Right atrium auricular region (tissue), 2 donors: ENCODE data around the gene BRPF3. TPM values are rescaled to one million over a fixed set of nuclear protein-coding genes. Genes with fewer than 3 reads are reported as not detected.
A peak's percentile ranks its signal among the peaks of the same experiment; 100 is the strongest.

Experiments used
- DNase-seq: peaks from one replicate; pipeline ENCODE4 v3.0.0-alpha.2; 2019; ENCODE audit warnings: low spot score
- H3K27ac ChIP-seq, 2 donors: fragments of 200-600 bp; sonication (generic); 1 replicate in 1 of 2; 2 replicates in 1 of 2; pipeline ENCODE4 v1.5.1; 2016 to 2019
- H3K27me3 ChIP-seq, 2 donors: fragments of 200-600 bp; sonication (generic); one replicate each; pipeline versions ENCODE4 v1.5.1 to v1.6.0; 2017 to 2019
- H3K36me3 ChIP-seq: fragments of 200-600 bp; sonication (generic); one replicate; pipeline ENCODE4 v1.5.1; 2016
- H3K4me1 ChIP-seq, 2 donors: fragments of 200-600 bp; sonication (generic); one replicate each; pipeline versions ENCODE4 v1.5.1 to v1.6.0; 2017 to 2019
- H3K4me3 ChIP-seq, 2 donors: fragments of 200-600 bp; sonication (generic); 1 replicate in 1 of 2; 2 replicates in 1 of 2; pipeline ENCODE4 v1.5.1; 2017 to 2019; ENCODE audit warnings: mild to moderate bottlenecking in 1 of 2, moderate library complexity in 1 of 2
- H3K9me3 ChIP-seq, 2 donors: fragments of 200-600 bp; sonication (generic); one replicate each; pipeline ENCODE4 v1.5.1; 2019
- CTCF ChIP-seq, 2 donors: fragments of 200-600 bp; sonication (generic); IDR thresholded peaks; one replicate each; pipeline ENCODE4 v1.5.1; 2019; ENCODE audit warnings: antibody characterized with exemption in 2 of 2
- total RNA-seq, 2 donors: library from RNA; depleted of rRNA; stranded (reverse); fragments of >200 nt; gene quantifications; one replicate each; pipeline ENCODE4 v1.1.0, GENCODE V29; 2016

Gene BRPF3
- total RNA-seq, 2 donors from 2014 or later, result 17.5 to 23.4 TPM

- no peak for TF ChIP-seq CTCF (IDR thresholded peaks at IDR 0.05)
- H3K27ac ChIP-seq, result no peak overlapping the region
- H3K27me3 ChIP-seq, result no peaks in the 10 kb centered on the region
- peaks cover 0 to 22% of the 10 kb centered on the region in 2 donors for H3K9me3 ChIP-seq
- H3K4me3 ChIP-seq, result no peak overlapping the region
- DNase-seq, result no peak
- H3K36me3 ChIP-seq, result no peaks in the 10 kb centered on the region
- H3K4me1 ChIP-seq, result no peaks in the 10 kb centered on the region
These were observed 18.0 kb upstream of the BRPF3 start for GRCh38 chr6:36178544-36178943.

- no peak for DNase-seq
- no peaks in the 10 kb centered on the region for H3K4me1 ChIP-seq
- H3K27ac ChIP-seq, result no peak overlapping the region
- no peaks in the 10 kb centered on the region for H3K27me3 ChIP-seq
- no peaks in the 10 kb centered on the region for H3K36me3 ChIP-seq
- TF ChIP-seq CTCF (IDR thresholded peaks at IDR 0.05), result no peak
- H3K4me3 ChIP-seq, result no peak overlapping the region
- H3K9me3 ChIP-seq, result peaks cover 0 to 22% of the 10 kb centered on the region in 2 donors
These were observed 16.4 kb upstream of the BRPF3 start for GRCh38 chr6:36180126-36180525.

- no peak for TF ChIP-seq CTCF (IDR thresholded peaks at IDR 0.05)
These were observed 12.2 kb upstream of the BRPF3 start for GRCh38 chr6:36184311-36184710.

GRCh38 chr6:36186199-36186598 is 10.3 kb upstream of the BRPF3 start:
- peaks cover 0 to 12% of the 10 kb centered on the region in 2 donors for H3K9me3 ChIP-seq
- no peak overlapping the region for H3K4me3 ChIP-seq
- no peak for DNase-seq

More at GRCh38 chr6:36184311-36184710, 12.2 kb upstream of the BRPF3 start:
- no peak overlapping the region for H3K27ac ChIP-seq
- H3K4me3 ChIP-seq, result no peak overlapping the region
- no peaks in the 10 kb centered on the region for H3K36me3 ChIP-seq
- DNase-seq, result no peak
- no peaks in the 10 kb centered on the region for H3K4me1 ChIP-seq
- H3K9me3 ChIP-seq, result peaks cover 0 to 14% of the 10 kb centered on the region in 2 donors
- no peaks in the 10 kb centered on the region for H3K27me3 ChIP-seq

GRCh38 chr6:36187446-36187845 is 9.1 kb upstream of the BRPF3 start:
- H3K27me3 ChIP-seq, result no peaks in the 10 kb centered on the region
- H3K4me3 ChIP-seq, result no peak overlapping the region
- no peak for TF ChIP-seq CTCF (IDR thresholded peaks at IDR 0.05)
- peaks cover 0 to 9% of the 10 kb centered on the region in 2 donors for H3K9me3 ChIP-seq
- no peaks in the 10 kb centered on the region for H3K36me3 ChIP-seq
- no peaks in the 10 kb centered on the region for H3K4me1 ChIP-seq
- H3K27ac ChIP-seq, result no peak overlapping the region
- no peak for DNase-seq

More at GRCh38 chr6:36186199-36186598, 10.3 kb upstream of the BRPF3 start:
- no peak for TF ChIP-seq CTCF (IDR thresholded peaks at IDR 0.05)
- Histone ChIP-seq H3K36me3 (no peaks in the 10 kb centered on the region), H3K4me1 (no peaks in the 10 kb centered on the region), H3K27me3 (no peaks in the 10 kb centered on the region), H3K27ac (no peak overlapping the region)

GRCh38 chr6:36195471-36196112 is 952 bp upstream of the BRPF3 start:
- Histone ChIP-seq H3K36me3 (peaks cover 1% of the 10 kb centered on the region), H3K9me3 (no peaks in the 10 kb centered on the region), H3K4me3 (peak overlapping the region; percentile 78 to 81), H3K4me1 (peaks cover 0 to 20% of the 10 kb centered on the region in 2 donors), H3K27ac (peak overlapping the region; percentile 94 to 98), H3K27me3 (no peaks in the 10 kb centered on the region)
- no peak for DNase-seq
- no peak for TF ChIP-seq CTCF (IDR thresholded peaks at IDR 0.05)
